Measurements from ENCODE around the gene EIF5. TPM values are rescaled to one million over a fixed set of nuclear protein-coding genes. Genes with fewer than 3 reads are reported as not detected.

The EIF5 gene
- total RNA-seq, result 84.6 and 86.3 TPM in 2 replicates

- DNase-seq (ENCODE audit: low read depth in 2 of 2), result peak; percentile 99 to 100
Observed at GRCh38 chr14:103333754-103334643, at the start of gene EIF5. TSS of gene EIF5 (plus strand) at chr14:103334237. CDS start at chr14:103335861, 1,624 bp downstream.

- DNase-seq (ENCODE audit: low read depth in 2 of 2), result no peak
Observed at GRCh38 chr14:103284574-103285467, 49.2 kb upstream of the EIF5 start.

GRCh38 chr14:103286460-103286859 is 47.6 kb upstream of the EIF5 start:
- DNase-seq (ENCODE audit: low read depth in 2 of 2), result no peak

- no peak for DNase-seq (ENCODE audit: low read depth in 2 of 2)
Observed at GRCh38 chr14:103286968-103287850, 46.8 kb upstream of the EIF5 start.

GRCh38 chr14:103288076-103288766 is 45.8 kb upstream of the EIF5 start:
- DNase-seq (ENCODE audit: low read depth in 2 of 2), result no peak

- DNase-seq (ENCODE audit: low read depth in 2 of 2), result no peak
Observed at GRCh38 chr14:103290056-103290455, 44.0 kb upstream of the EIF5 start.

GRCh38 chr14:103290494-103290893 is 43.5 kb upstream of the EIF5 start:
- DNase-seq (ENCODE audit: low read depth in 2 of 2), result no peak

- DNase-seq (ENCODE audit: low read depth in 2 of 2), result no peak
Observed at GRCh38 chr14:103290961-103291360, 43.1 kb upstream of the EIF5 start.

GRCh38 chr14:103292426-103293374 is 41.3 kb upstream of the EIF5 start:
- DNase-seq (ENCODE audit: low read depth in 2 of 2), result peak; percentile 66 to 81

GRCh38 chr14:103293465-103293864 is 40.6 kb upstream of the EIF5 start:
- no peak for DNase-seq (ENCODE audit: low read depth in 2 of 2)

GRCh38 chr14:103294091-103294490 is 39.9 kb upstream of the EIF5 start:
- DNase-seq (ENCODE audit: low read depth in 2 of 2), result no peak

GRCh38 chr14:103296007-103296406 is 38.0 kb upstream of the EIF5 start:
- DNase-seq (ENCODE audit: low read depth in 2 of 2), result peak; percentile 22 to 59

- peak in 1 of 2 donors; percentile 38 for DNase-seq (ENCODE audit: low read depth in 2 of 2)
Observed at GRCh38 chr14:103296987-103297386, 37.0 kb upstream of the EIF5 start.

- peak in 1 of 2 donors; percentile 36 for DNase-seq (ENCODE audit: low read depth in 2 of 2)
Observed at GRCh38 chr14:103298620-103299019, 35.4 kb upstream of the EIF5 start.

- DNase-seq (ENCODE audit: low read depth in 2 of 2), result no peak
Observed at GRCh38 chr14:103301512-103302354, 32.3 kb upstream of the EIF5 start.

- DNase-seq (ENCODE audit: low read depth in 2 of 2), result no peak
Observed at GRCh38 chr14:103302966-103303365, 31.1 kb upstream of the EIF5 start.

GRCh38 chr14:103304706-103305105 is 29.3 kb upstream of the EIF5 start:
- no peak for DNase-seq (ENCODE audit: low read depth in 2 of 2)

All from lung microvascular endothelial cell (primary cell).